ENCODE data around the gene TLCD3A. TPM values are rescaled to one million over a fixed set of nuclear protein-coding genes. Genes with fewer than 3 reads are reported as not detected.

TLCD3A gene
- total and polyA plus RNA-seq, 2 of the 4 experiments (the other 2 are of a cell fraction) = 15.2 to 35.0 TPM

DNA sequence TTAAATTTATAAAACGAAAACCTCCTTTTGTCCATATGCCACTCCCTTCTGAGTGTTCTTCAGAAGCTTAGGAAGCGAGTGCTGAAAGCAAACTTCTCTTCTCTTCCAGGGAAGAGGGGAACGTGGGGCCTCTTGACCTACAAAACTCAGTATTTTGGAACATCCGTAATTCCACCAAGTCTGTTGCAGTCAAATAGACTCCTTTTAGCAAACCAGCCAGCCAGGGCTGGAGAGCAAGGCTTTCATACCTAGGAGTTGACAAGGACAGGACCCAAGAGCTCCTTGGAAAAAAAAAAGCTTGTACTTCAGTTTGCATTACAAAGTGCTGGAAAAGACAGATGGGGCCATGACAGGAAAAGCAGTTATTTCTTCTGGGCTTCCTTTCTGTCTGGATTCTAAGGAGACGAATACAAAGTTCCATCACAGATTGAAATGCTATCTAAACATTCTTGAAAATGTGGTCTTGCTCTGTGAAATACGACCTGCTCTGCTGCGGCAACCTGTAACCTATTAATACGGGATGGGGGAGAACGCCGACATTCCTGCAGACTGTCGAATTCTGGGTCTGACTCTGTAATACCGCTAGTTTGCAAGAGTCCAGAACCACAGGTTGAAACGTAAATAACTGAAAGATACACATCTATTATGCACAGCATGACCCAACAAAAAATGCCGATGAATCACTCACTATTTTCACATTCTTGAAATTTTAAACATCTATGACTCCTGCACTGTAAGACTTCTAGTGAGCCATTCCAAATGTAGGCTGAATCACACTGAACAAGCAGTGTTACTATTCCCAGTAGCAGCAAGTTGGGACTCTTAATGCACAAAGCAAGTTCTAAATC is 38.4 kb upstream of the TLCD3A start:
- Histone ChIP-seq H3K9me1 (ENCODE audit: insufficient read depth, low read length) (peaks cover 21% of the 10 kb centered on the region), H3K4ac (ENCODE audit: low read depth, low read length) (peak overlapping the region; percentile 98), H3K79me1 (ENCODE audit: low read depth in 1 of 2, low read length in 2 of 2) (peaks cover 18 to 51% of the 10 kb centered on the region in 2 experiments), H2AK9ac (replicated peaks; ENCODE audit: low read depth, low read length, poor library complexity) (peak overlapping the region; percentile 86), H4K20me1 (ENCODE audit: insufficient read depth, low read length) (0 out of 2 replicates have a peak, but pooled peaks cover 5% of the 10 kb centered on the region), H3K36me3 (ENCODE audit: control insufficient read depth, insufficient read depth, low read length) (peaks cover 23% of the 10 kb centered on the region), H3K4me2 (ENCODE audit: low read depth, low read length) (peak overlapping the region; percentile 61), H2AK5ac (ENCODE audit: low read depth, low read length) (peak overlapping the region; percentile 95), H3K23ac (ENCODE audit: low read depth, low read length) (peak overlapping the region; percentile 96), H2BK120ac (ENCODE audit: low read depth, low read length) (peak overlapping the region; percentile 97), H2BK5ac (ENCODE audit: low read depth, low read length, poor library complexity, severe bottlenecking) (peak overlapping the region; percentile 97), H3K4me1 (ENCODE audit: control insufficient read depth, insufficient read depth, low read length) (peaks cover 20% of the 10 kb centered on the region), H4K5ac (ENCODE audit: low read depth, low read length) (peak overlapping the region; percentile 67), H3K14ac (replicated peaks; ENCODE audit: low read depth, low read length) (peak overlapping the region; percentile 79), H2AFZ (replicated peaks; ENCODE audit: low read length, poor library complexity) (no peak overlapping the region), H3K18ac (ENCODE audit: low read depth, low read length) (peak overlapping the region; percentile 94), H3K9me3 (ENCODE audit: control insufficient read depth, insufficient read depth, low read length) (no peaks in the 10 kb centered on the region), H2BK15ac (ENCODE audit: low read depth, low read length) (peak overlapping the region; percentile 71; the same call in 2 of the 3 replicates), H2BK20ac (ENCODE audit: low read depth, low read length) (peak overlapping the region; percentile 96), H4K91ac (ENCODE audit: insufficient read depth, low read depth, low read length) (peak overlapping the region; percentile 95), H3K27ac (ENCODE audit: insufficient read depth, low read length) (peak overlapping the region; percentile 79), H3K4me3 (ENCODE audit: insufficient read depth, low read depth, low read length) (no peak overlapping the region), H3K27me3 (ENCODE audit: control insufficient read depth, insufficient read depth, low read length) (no peaks in the 10 kb centered on the region), H3K56ac (ENCODE audit: extremely low read depth, insufficient read depth, low read length) (peak overlapping the region; percentile 98), H4K8ac (ENCODE audit: low read depth in 2 of 2, low read length in 2 of 2) (peak overlapping the region; percentile 91 to 93), H3K9ac (ENCODE audit: low read depth, low read length) (peak overlapping the region; percentile 21; the same call in 1 of the 2 replicates)
- CTCF ChIA-PET = interaction anchor here (1.1 to 2.4 kb wide), 2 partner anchors 282 kb away, joined by 4 to 10 read pairs; no protein-coding TSS in a partner anchor
- WGBS, 2 experiments (ENCODE audit: extremely low coverage in 2 of 2, insufficient read length in 1 of 2) = 10% methylated on average over 8 of the region's 14 CpGs; no CpG with 5 or more reads in 1 of the 2 experiments
- dilution Hi-C loops (cut with HindIII; ENCODE audit: low sequenced_read_pairs, unreplicated experiment) (no loop called here), in situ Hi-C loops (cut with MboI; ENCODE audit: low sequenced_read_pairs) (no loop called here), intact Hi-C loops (cut with micrococcal nuclease) (loop anchor here (5.0 kb wide), 1 partner anchor 147 kb away; no protein-coding TSS in a partner anchor)
- BruUV-seq (replicated peaks) = no TSS peak
- ATAC-seq (ENCODE audit: low read depth) = peak; percentile 84
- peak; percentile 99 for DNase-seq
- POLR2A ChIA-PET (ENCODE audit: unreplicated experiment) = no interaction called here
- TF ChIP-seq CEBPB (IDR thresholded peaks at IDR 0.05; ENCODE audit: low read depth, low read length) (peak; percentile 83), POLR2A (IDR thresholded peaks at IDR 0.05; ENCODE audit: low read depth, low read length) (0 out of 2 replicates have a peak, but pooled peaks have one; percentile 33), RCOR1 (IDR thresholded peaks at IDR 0.05; ENCODE audit: insufficient replicate concordance, low read length) (peak; percentile 95), FOS (IDR thresholded peaks at IDR 0.05; ENCODE audit: low read depth, low read length) (peak; percentile 96), NFE2L2 (IDR thresholded peaks at IDR 0.05; ENCODE audit: low read depth, low read length) (peak; percentile 91), MXI1 (IDR thresholded peaks at IDR 0.05; ENCODE audit: borderline replicate concordance, low read depth, low read length) (no peak), CHD1 (IDR thresholded peaks at IDR 0.05; ENCODE audit: low read depth, low read length) (peak; percentile 41; the same call in 1 of the 2 replicates), RAD21 (IDR thresholded peaks at IDR 0.05; ENCODE audit: low read length) (no peak; the same call in none of the 2 replicates), SMC3 (IDR thresholded peaks at IDR 0.05; ENCODE audit: low read depth, low read length) (no peak), CTCF (conservative IDR thresholded peaks at IDR 0.05; ENCODE audit: low read depth, low read length) (no peak), ELK1 (IDR thresholded peaks at IDR 0.05; ENCODE audit: borderline replicate concordance, low read depth, low read length) (no peak), BHLHE40 (IDR thresholded peaks at IDR 0.05; ENCODE audit: low read depth, low read length) (peak; percentile 64; the same call in 1 of the 2 replicates)
- TF ChIP-seq, protein P1, sequence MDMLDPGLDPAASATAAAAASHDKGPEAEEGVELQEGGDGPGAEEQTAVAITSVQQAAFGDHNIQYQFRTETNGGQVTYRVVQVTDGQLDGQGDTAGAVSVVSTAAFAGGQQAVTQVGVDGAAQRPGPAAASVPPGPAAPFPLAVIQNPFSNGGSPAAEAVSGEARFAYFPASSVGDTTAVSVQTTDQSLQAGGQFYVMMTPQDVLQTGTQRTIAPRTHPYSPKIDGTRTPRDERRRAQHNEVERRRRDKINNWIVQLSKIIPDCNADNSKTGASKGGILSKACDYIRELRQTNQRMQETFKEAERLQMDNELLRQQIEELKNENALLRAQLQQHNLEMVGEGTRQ (IDR thresholded peaks at IDR 0.05; ENCODE audit: low read depth, low read length) = no peak
